HG03175 (cell line): ENCODE data around the gene NANOS3.
"Not testable (repeated sequence)": the region's sequence is repeated elsewhere in the genome, so short reads cannot be mapped to it uniquely, and the experiment has no call there.

ENCODE experiments used
- ATAC-seq: cut with Tn5 transposase; IDR thresholded peaks from one replicate; pipeline ENCODE4 v1.9.1; 2021; ENCODE audit warnings: mild to moderate bottlenecking, moderate library complexity; ENCODE audit not compliant: unreplicated experiment

The NANOS3 gene

DNA sequence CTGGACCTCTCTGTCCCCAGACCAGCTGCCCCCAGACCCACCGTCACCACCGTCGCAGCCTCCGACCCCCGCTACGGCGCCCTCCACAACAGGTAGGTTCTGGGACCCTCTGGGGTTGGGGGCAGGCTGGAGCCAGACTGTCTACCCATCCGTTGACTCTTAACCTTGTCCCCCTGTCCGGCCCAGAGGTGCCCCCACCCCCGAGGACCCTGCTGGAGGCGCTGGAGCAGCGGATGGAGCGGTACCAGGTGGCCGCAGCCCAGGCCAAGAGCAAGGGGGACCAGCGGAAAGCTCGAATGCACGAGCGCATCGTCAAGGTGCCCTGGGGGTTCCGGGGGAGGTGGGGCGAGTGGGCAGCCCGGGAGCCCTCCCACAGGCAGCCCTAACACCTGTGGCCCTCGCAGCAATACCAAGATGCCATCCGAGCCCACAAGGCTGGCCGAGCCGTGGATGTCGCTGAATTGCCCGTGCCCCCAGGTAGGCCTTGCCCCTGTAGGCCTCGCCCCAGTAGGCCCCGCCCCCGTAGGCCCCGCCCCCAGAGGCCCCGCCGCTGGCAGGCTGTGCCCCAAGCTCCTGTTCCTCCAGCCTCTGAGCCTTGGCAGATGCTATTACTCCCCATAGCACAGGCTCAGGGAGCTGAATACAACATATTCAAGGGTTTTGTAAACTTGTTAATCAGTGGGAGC lies 41.9 kb downstream of the NANOS3 start:
- ATAC-seq = no peak

DNA sequence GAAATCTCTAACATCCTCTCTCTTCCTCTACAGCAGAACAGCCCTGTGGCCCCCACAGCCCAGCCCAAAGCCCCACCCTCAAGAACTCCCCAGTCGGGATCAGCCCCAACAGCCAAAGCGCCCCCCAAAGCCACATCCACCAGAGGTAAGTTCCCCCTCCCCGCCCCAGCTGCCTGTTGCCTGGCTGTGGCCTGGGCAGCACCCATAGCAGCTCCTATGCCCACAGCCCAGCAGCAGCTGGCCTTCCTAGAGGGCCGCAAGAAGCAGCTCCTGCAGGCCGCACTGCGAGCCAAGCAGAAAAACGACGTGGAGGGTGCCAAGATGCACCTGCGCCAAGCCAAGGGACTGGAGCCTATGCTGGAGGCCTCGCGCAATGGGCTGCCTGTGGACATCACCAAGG lies 43.6 kb downstream of the NANOS3 start:
- ATAC-seq = no peak

DNA sequence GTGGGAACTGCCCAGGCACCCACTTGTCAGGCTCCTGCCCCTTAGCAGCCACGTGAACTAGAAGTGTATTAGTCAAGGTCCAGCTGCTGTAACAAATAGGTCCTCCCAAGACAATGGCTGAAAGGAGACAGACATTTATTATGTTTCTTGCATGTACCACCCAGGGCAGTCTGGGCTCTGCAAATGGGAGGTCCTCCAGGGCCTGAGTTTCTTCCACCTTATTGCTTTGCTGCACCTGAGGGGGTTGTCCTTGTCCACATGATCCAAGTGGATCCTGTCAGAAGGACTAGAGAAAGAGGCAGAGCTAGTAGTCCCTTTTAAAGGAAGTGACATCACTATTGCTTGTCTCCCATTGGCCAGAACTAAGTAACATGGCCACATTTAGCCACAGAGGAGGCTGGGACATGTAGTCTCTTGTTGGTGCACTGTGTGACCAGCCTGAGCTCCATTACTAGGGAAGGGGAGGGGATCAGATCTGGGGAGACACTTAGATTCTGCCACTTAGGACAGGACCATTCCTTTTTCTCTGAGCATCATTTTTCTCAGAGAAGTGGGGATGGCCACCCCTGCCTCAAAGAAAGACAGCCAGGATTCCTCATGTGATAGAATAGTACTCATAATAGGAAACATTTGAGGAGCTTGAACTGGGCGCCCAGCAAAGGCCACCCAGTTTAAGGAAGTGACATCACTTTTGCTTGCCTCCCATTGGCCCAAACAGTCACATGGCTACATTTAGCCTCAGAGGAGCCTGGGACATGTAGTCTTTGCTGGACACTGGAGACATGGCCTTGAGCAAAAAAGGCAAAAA lies 44.2 kb downstream of the NANOS3 start:
- no peak for ATAC-seq

DNA sequence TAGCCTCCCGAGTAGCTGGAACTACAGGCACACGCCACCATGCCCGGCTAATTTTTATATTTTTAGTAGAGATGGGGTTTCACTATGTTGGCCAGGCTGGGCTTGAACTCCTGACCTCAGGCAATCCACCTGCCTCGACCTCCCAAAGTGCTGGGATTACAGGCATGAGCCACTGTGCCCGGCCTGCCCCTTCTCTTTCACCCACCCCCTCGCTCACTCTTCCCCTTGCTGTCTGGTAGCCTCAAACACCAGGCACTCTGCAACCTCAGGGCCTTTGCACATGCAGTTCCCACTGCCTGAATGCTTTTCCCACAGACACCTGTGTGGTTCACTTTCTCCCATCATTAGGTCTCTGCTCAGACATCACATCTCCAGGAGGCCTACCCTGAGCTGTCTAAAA lies 45.2 kb downstream of the NANOS3 start:
- not testable (repeated sequence) for ATAC-seq

DNA sequence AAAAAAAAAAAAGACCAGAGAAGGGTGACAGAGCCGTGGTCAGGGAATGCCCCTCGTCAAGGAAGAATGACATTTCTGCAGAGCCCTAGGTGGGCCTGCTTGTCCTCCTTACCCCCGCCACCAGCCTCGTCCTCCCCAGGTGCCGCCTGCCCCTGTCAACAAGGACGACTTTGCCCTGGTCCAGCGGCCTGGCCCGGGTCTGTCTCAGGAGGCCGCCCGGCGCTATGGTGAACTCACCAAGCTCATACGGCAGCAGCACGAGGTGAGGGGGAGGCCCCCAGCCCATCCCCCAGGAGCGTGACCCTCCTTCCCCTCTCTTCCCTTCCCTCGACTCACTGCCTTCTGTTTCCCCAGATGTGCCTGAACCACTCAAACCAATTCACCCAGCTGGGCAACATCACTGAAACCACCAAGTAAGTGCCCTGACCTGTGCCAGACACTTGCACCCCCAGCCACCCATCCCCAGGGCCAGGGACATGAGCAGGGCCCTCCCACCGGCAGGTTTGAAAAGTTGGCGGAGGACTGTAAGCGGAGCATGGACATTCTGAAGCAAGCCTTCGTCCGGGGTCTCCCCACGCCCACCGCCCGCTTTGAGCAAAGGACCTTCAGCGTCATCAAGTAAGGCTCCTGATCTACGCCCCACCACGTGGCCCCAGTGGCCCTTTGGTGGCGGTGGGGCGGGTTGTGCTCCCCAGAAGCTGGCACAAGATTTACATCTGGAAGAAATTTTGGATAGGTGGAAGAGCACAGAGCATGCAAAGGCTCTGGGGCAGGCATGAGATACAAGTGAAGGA lies 46.5 kb downstream of the NANOS3 start:
- no peak for ATAC-seq

DNA sequence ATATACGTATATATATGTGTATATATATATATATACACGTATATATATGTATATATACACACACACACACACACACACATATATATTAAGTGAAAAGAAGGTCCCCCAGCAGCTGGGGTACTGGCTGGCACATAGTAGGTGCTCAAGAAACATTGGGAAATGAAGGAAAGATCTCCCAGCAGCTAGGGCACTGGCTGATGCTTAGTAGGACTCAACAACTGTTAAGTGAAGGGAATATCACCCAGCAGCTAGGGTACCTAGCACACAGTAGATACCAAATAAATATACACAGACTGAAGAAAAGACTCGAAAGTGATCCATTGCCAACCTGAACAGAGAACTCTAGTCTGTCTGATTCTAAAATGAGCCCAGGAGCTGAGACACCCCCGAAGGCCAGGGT lies 49.1 kb downstream of the NANOS3 start:
- no peak for ATAC-seq

DNA sequence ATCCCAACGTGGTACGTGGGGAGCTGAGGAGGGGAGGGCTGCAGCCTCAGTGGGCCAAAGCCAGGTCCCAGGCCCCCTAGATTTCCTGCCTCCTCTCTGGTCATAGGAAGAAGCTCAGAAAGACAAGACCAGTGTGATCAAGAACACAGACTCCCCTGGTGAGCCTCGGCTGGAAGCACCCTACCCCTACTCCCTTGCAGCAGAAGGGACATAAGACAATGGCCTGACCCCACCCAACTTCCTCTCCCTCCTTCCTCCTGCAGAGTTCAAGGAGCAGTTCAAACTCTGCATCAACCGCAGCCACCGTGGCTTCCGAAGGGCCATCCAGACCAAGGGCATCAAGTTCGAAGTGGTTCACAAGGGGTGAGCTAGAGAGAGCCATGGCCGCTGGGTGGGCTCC lies 49.8 kb downstream of the NANOS3 start:
- no peak for ATAC-seq

DNA sequence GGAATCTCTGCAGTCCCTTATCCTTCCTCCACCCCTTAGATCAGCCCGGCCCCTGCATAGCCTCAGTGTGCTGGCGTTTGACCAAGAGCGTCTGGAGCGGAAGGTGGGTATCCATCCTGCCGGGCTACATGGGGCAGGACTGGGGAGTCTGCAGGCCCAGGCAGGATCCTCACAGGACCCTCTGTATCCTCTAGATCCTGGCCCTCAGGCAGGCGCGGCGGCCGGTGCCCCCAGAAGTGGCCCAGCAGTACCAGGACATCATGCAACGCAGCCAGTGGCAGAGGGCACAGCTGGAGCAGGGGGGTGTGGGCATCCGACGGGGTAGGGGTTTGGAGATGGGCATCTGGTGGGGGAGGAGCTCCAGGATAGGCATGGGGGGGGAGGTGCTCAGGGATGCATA lies 52.4 kb downstream of the NANOS3 start:
- ATAC-seq = no peak

DNA sequence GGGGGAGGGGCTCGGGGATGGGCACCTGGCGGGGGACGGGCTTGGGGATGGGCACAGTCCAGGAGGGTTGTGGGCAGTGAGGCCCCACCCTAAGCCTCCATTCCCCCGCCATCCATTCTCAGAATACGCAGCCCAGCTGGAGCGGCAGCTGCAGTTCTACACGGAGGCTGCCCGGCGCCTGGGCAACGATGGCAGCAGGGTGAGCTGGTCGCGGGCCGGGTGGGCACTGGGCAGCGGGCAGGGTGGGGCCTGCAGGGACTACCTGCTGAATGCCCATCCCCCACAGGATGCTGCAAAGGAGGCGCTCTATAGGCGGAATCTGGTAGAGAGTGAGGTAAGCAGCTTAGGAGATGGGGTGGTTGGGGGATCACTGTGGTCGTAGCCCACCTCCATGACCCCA lies 53.0 kb downstream of the NANOS3 start:
- no peak for ATAC-seq
